SKM-1 (cell line): ENCODE data around the gene CDH4.

ENCODE experiments used
- DNase-seq: peaks from one replicate; lab custom pipeline; 2025; ENCODE audit not compliant: unreplicated experiment; lab: John Stamatoyannopoulos, UW

CDH4 gene

GRCh38 chr20:61571916-61572711, 320.1 kb downstream of the CDH4 start:
- no peak for DNase-seq

GRCh38 chr20:61572789-61573188, 320.7 kb downstream of the CDH4 start:
- no peak for DNase-seq

GRCh38 chr20:61573415-61574305, 321.6 kb downstream of the CDH4 start:
- DNase-seq = no peak

DNA sequence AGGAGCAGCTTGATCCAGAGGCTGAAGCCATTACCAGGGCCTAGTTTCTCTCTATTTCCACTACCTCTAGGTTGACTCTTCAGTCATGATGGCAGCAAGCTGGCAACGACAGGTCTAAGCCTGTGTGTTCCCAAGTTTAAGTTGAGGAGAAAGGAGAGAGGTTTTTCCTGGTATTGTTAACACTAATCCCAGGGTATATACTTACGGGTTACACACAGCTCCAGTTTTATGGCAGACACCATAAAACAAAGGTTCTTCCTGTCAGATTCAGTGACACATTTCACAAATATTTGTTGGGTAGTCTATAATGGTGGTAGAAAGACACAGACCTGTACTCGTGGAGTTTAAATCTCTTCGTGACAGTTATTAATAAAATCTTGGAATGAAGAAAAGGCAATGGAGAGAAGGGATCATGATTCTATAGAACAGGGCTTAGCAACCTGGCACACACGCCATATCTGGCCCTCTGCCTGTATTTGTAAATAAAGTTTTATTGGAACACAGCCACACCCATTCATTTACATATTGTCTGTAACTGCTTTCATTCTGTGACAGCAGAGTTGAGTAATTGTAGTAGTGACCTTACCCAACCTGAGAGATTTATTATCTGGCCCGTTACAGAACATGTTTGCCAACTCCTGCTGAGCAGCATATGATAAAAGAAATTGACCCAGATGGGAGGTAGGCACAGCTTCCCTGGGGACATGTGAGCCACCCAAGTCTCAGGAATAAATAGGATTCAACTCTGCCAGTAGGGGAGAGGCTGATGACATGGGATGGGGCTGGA, 323.3 kb downstream of the CDH4 start:
- no peak for DNase-seq

DNA sequence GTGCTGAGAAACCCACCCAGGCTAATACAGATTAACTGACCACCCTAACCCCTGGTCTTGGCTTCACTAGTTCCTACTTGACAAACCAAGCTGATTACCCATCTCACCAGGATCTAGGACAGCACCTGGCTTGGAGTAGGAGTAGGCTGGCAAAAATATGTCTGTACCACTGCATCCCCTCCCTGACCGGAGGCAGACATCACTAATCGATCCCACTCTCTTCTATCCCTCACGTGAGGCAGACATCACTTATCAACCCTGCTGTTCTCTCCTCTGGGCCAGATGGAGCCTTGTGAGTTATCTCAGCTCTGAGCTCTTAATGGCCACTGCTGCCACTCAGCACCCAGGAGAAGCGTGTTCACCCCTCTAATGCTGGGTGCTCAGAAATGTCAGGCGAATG, 324.3 kb downstream of the CDH4 start:
- DNase-seq = no peak

DNA sequence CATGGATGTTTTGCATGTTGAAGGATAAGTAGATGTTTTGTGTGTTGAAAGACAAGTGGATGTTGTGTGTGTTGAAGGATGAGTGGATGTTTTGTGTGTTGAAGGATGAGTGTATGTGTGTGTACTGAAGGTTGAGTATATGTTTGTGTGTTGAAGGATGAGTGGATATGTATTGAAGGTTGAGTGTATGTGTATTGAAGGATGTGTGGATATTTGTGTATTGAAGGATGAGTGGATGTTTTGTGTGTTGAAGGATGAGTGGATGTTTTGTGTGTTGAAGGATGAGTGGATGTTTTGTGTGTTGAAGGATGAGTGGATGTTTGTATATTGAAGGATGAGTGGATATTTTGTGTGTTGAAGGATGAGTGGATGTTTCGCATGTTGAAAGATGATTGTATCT, 325.0 kb downstream of the CDH4 start:
- DNase-seq = no peak

DNA sequence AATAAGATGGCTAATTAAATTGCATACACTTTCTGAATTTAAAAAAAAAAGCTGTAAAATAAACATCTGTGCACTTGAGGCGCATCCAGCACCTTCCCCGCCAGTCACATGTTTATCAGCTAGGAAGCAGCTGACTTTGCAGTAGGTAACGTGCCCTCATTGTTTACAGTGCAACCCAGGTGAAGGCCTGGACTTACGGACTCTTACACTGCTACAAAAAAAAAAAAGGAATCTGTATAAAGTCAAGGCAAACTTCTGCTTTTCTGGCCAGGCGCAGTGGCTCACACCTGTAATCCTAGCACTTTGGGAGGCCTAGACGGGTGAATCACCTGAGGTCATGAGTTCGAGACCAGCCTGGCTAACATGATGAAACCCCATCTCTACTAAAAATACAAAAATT, 327.8 kb downstream of the CDH4 start:
- DNase-seq = no peak

DNA sequence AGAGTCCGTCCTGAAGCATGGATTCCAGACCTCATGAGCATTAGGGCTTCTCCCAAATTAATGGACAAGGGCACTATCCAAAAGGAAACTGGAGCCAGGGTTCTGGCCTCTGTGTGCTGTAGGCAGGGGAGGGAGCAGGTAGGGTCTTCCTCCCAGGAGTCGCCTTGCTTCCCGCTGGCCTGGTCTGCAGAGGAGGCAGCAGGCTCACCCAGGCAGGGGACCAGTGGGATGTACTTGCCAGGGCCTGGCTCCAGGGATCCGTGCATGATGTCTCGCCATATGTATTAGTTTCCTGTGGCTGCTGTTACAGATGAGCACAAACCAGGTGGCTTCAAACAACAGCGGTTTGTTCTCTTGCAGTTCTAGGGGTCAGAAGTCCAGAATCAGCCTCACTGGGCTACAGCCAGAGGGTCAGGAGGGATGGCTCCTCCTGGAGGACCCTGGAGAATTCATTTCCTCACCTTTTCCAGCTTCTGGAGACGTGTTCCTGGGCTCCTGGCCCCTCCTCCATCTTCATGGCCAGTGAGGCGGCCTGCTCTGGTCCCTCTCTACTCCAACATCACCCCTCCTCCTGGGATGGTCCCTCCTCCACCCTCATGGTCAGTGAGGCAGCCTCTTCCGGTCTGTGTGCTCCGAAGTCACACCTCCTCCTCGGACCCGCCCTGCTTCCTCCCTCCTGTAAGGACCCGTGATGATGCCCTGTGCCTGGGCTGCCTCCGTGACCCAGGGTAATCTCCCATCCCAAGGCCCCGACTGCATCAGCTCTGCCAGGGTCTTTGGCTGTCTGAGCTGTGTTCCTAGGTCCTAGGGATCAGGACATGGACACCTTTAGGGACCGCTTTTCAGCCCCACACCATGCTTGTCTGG, 329.1 kb downstream of the CDH4 start:
- no peak for DNase-seq

DNA sequence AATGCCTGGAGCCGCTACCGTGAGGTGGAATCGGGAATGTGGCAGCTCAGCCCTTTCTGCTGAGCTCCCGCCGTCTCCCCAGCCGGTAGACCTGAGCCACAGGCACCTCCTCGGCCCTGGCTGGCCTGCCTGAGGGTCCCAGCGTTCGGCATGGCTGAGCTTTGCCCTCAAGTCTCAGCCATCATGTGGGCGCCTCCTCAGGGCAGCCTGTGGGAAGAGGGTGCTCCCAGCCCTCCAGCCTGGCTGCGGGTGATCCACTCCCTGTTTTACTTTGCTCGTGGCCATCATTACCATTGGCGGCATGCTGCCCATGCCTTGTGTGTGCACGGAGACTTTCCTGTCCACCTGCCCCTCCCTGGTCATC, 329.7 kb downstream of the CDH4 start:
- DNase-seq = no peak

DNA sequence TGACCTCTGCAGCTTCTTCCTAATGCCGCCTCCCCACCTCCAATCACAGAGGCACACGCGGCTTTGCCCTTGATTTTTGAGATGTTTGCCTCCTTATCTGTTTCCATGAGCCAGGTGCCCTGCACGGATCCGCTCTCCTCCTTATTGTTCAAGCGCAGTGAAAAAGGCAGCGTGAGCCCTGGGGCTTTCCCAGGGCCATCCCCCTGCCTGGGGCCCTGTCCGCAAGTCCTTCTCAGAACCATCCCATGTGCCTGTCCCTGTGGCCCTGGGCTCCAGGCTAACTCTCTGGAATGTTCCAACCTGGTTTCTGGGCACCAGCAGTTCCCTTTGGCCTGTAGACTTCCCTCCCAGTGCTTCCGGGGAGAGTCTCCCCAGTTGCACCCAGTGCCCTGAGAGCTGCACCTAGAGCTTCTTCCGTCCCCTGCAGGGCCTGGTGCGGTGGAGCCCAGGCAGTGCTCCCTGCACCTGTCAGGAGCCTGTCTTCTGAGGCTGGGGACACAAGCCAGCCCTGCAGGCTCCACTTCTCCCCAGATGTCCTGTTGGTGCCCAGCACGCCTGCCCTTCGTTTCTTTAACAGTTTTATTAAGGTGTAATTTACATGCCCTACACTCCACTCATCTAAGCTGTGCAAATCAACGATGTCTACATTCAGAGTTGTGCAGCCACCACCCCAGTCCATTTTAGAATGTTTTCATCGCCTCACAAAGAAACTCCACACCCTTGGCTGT, 330.3 kb downstream of the CDH4 start:
- no peak for DNase-seq

GRCh38 chr20:61583356-61583755, 331.3 kb downstream of the CDH4 start:
- no peak for DNase-seq

DNA sequence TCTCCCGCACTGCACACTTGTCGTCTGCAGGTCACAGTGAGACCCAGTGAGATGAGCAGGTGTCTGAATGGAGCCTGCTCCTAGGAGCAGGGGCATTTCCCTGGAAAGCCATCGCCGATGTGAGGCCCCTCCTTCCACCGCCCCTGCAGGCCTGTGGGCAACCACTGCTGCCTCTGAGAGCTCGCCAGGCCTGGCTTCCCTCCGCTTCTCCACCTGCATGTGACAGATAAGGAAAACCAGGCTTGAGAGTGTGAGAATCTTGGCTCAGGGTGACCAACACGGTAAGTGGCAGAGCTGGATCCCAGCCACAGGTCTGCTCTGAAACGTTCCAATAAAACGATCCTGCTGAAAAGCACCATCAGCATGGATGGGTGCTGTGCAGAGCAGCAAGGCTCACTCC, 332.8 kb downstream of the CDH4 start:
- DNase-seq = no peak

- no peak for DNase-seq
These were observed 333.7 kb downstream of the CDH4 start for GRCh38 chr20:61585764-61586163.

- DNase-seq = no peak
These were observed 335.0 kb downstream of the CDH4 start for GRCh38 chr20:61587036-61587435.

DNA sequence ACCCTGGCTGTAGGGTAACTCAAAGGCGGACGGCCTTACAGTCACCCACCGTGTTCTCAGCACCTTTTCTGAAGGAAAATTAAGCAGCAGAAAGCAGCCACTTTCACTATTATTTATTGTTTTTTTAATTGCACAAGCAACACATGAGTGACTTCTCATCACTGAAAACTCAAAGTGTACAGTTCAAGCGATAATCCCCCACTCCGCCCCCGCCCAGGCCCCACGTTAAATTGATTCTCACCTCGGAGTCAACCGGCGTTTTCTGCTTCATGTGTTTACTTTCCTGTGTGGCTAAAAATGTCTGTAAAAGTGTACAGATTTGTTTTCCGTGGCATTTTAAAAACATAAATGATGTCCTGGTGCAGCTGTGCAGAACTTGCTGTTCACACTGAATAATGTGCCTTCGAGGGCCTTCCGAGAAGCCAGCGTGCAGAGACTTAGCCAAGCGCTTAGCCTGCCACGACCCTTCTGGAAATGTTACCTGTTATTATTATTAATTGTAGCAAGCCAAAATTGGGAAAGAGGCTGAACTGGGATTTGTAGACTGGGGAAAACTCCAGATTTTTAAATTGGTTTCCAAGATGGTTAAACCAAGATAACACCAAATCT, 335.7 kb downstream of the CDH4 start:
- no peak for DNase-seq

DNA sequence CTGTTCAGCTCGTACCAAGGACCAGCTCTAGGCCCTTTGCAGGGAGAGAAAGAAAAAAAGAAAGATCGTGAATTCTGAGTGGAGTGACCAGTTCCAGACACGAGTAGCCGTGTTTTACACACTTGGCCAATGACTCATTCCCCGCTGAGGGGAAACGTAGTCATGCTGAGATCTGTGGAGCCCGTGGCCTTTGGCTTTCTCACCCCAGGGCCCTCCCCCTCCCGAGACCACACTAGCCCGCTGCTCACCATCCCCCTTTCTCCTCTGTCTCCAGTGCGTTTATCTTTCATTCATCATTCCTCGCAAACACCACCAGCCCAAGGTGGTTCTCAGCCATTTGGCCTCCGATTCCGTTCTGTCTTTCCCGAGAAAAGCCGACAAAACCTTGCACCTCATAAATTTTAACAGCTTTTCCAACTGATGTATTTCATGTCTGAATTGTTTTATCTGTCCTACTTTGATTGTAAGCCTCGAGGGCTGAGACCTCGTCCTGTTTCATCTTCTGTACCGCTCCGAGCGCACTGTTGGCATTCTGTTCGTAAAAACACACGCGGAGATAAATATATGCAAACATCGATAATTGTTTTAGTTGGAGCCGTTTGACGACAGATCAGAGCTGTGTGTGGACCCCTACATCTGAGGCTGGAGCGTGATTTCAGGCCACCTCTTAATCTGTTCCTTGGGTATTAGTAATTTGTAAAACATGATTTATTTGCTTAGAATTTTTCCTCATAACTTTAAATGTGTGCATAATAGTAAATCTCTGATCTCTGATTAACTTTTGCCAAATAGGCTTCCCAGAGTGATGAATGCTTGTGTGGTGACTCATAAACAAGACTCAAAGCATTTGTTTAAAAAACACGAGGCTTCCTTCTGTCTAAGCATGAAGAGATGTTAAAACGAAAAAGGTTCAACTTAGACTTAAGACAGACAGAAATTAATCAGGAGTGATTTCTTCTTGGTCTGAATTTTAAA, 336.6 kb downstream of the CDH4 start:
- DNase-seq = no peak

- no peak for DNase-seq
These were observed 338.2 kb downstream of the CDH4 start for GRCh38 chr20:61590236-61590635.

DNA sequence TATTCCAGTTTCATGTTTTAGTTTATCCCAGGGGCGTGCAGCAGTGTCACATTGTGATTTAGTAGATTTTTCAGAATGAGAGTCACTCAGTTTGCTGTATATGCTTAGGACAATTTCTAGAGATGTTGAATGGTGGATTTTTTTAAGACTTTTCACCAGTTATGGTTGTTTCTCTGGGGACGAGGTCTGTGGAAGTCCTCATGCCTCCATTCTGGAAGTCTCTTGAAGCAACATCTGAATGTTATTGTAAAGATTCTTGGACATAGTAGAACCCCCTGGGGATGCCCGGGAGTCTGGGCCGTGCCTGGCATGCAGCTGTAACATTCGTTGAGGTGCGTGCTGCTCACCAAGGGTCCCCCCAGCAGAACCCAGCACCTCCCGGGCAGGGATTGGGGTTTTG, 341.5 kb downstream of the CDH4 start:
- DNase-seq = no peak
